Measurements from ENCODE around the gene LIPM.

LIPM gene

DNA sequence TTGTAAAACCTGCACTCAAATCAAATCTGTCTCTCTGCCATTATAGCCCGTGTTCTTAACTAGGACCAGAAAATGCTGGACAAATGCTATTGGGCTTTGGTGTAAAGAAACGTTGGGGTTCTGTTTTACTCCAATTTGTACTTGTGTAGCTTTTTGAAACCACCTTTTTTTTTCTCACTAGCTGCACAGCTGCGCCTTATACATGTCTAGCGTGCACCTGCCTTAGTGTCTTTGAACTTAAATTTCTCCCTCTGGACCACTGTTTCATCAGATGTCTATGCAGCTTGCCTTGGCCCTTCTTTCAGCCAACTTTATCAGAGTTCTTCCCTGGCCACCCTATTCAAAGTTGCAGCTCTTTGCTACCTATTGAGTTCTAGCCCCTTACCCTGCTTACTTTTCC lies 7.1 kb downstream of the LIPM start:
- Histone ChIP-seq H3K4me3 (ENCODE audit: low read depth, low read length) (no peak overlapping the region), H3K4me1 (ENCODE audit: control insufficient read depth, insufficient read depth, low read length) (no peaks in the 10 kb centered on the region), H3K27ac (ENCODE audit: extremely low read depth, low read depth, low read length) (no peak overlapping the region), H3K9me3 (ENCODE audit: control insufficient read depth, insufficient read depth, low read depth, low read length) (no peaks in the 10 kb centered on the region), H3K36me3 (ENCODE audit: control insufficient read depth in 2 of 2, insufficient read depth in 1 of 2, low read length in 2 of 2) (no peaks in the 10 kb centered on the region)
- TF ChIP-seq ZNF341 (tag by site-specific recombination; IDR thresholded peaks at IDR 0.05; ENCODE audit: low read depth) (no peak), ZNF707 (tag by site-specific recombination; IDR thresholded peaks at IDR 0.05) (no peak), ZNF148 (tag by site-specific recombination; IDR thresholded peaks at IDR 0.05; ENCODE audit: borderline replicate concordance) (no peak), ZNF175 (tag by site-specific recombination; IDR thresholded peaks at IDR 0.05) (no peak), ZNF548 (tag by site-specific recombination; IDR thresholded peaks at IDR 0.05) (no peak), ZNF571 (tag by site-specific recombination; IDR thresholded peaks at IDR 0.05) (no peak), ZBTB10 (tag by site-specific recombination; IDR thresholded peaks at IDR 0.05) (no peak), ZBTB11 (tag by site-specific recombination; conservative IDR thresholded peaks at IDR 0.05; ENCODE audit: low read depth) (no peak)
- TF ChIP-seq, protein P1, sequence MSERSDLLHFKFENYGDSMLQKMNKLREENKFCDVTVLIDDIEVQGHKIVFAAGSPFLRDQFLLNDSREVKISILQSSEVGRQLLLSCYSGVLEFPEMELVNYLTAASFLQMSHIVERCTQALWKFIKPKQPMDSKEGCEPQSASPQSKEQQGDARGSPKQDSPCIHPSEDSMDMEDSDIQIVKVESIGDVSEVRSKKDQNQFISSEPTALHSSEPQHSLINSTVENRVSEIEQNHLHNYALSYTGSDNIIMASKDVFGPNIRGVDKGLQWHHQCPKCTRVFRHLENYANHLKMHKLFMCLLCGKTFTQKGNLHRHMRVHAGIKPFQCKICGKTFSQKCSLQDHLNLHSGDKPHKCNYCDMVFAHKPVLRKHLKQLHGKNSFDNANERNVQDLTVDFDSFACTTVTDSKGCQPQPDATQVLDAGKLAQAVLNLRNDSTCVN (tag by site-specific recombination; optimal IDR thresholded peaks at IDR 0.05) = no peak
- ChIA-PET POLR2A (no interaction called here), CTCF (interaction anchor here (0.5 to 4.2 kb wide), 16 partner anchors 9 to 673 kb away, joined by 3 to 28 read pairs (median 4); no protein-coding TSS in a partner anchor)

DNA sequence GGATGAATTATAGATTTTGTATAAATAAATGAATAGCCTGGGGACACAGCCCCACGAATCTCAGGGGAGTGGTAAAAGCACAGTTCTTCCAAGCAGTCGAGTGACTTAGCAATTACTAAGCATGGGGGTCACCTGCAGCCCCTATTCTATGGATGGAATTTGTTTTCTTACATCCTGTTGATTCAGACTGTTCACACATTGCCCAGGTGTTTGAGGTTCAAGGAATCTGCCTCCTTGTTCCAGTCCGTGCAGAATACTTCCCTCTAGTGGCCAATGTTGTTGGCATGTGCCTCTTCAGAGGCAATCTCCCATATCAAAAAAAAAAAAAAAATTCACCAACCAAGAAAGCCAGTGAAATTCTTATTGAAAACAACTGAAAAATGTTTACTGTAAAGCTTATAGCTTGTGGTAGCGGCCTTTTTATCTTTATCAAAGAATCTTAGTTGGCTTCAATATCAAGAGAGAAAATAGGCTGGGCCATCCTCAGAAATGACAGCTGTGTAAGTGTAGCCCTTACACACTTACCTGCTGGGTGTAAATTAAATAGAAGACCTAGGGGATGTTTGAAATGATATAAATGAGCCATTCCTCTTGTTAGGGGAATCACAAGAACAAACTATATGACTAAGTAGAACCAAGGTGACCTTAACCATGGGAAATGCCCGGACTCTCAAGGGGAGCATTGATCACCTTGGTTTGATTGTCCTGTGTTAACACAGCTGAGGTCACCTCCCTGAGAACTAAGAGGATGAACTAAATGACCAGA lies 7.8 kb downstream of the LIPM start:
- Histone ChIP-seq H3K36me3 (ENCODE audit: control insufficient read depth in 2 of 2, insufficient read depth in 1 of 2, low read length in 2 of 2) (no peaks in the 10 kb centered on the region), H3K4me3 (ENCODE audit: low read depth, low read length) (no peak overlapping the region), H3K9me3 (ENCODE audit: control insufficient read depth, insufficient read depth, low read depth, low read length) (no peaks in the 10 kb centered on the region), H3K4me1 (ENCODE audit: control insufficient read depth, insufficient read depth, low read length) (no peaks in the 10 kb centered on the region), H3K27ac (ENCODE audit: extremely low read depth, low read depth, low read length) (no peak overlapping the region)
- CTCF ChIA-PET = interaction anchor here (0.6 to 4.2 kb wide), 56 partner anchors 8 to 1050 kb away, joined by 3 to 28 read pairs (median 4); no protein-coding TSS in a partner anchor
- POLR2A ChIA-PET = no interaction called here
- TF ChIP-seq ZXDB (tag by site-specific recombination; IDR thresholded peaks at IDR 0.05) = no peak
- TF ChIP-seq ZNF621 (tag by site-specific recombination; IDR thresholded peaks at IDR 0.05) = no peak
- no peak for TF ChIP-seq ZSCAN30 (tag by site-specific recombination; IDR thresholded peaks at IDR 0.05)
- no peak for TF ChIP-seq ZNF560 (tag by site-specific recombination; IDR thresholded peaks at IDR 0.05; ENCODE audit: borderline replicate concordance)
- no peak for TF ChIP-seq ZNF132 (tag by site-specific recombination; IDR thresholded peaks at IDR 0.05; ENCODE audit: borderline replicate concordance)
- TF ChIP-seq CTCF (tag by site-specific recombination; IDR thresholded peaks at IDR 0.05) = peak; percentile 33; the same call in 1 of the 2 replicates
- TF ChIP-seq FEZF1 (tag by site-specific recombination; IDR thresholded peaks at IDR 0.05) = no peak
- TF ChIP-seq, protein P2, sequence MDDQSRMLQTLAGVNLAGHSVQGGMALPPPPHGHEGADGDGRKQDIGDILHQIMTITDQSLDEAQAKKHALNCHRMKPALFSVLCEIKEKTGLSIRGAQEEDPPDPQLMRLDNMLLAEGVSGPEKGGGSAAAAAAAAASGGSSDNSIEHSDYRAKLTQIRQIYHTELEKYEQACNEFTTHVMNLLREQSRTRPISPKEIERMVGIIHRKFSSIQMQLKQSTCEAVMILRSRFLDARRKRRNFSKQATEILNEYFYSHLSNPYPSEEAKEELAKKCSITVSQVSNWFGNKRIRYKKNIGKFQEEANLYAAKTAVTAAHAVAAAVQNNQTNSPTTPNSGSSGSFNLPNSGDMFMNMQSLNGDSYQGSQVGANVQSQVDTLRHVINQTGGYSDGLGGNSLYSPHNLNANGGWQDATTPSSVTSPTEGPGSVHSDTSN (CRISPR knock-in tag; IDR thresholded peaks at IDR 0.05) = no peak
- TF ChIP-seq ZFP41 (tag by site-specific recombination; IDR thresholded peaks at IDR 0.05; ENCODE audit: borderline replicate concordance) = no peak
- 0 out of 2 replicates have a peak, but pooled peaks have one; percentile 24 for TF ChIP-seq SCRT2 (tag by site-specific recombination; IDR thresholded peaks at IDR 0.05)

Data from HEK293 (cell line).